Heart right ventricle (tissue), 16 donors: ENCODE data around the gene MCIDAS. TPM values are rescaled to one million over a fixed set of nuclear protein-coding genes. Genes with fewer than 3 reads are reported as not detected.

ENCODE experiments used
- ATAC-seq, 8 donors: fragments of 200-7000 bp; cut with Tn5 transposase; one replicate each; pipeline ENCODE4 v1.9.1; 2020; ENCODE audit warnings: mild to moderate bottlenecking in 8 of 8, moderate library complexity in 8 of 8, moderate number of reproducible peaks in 1 of 8
- DNase-seq, 2 donors: peaks; one replicate each; pipeline ENCODE4 v3.0.0-alpha.2; 2020
- H3K27ac ChIP-seq, 10 donors: fragments of 200-600 bp; sonication (generic) in 2 of 10; one replicate each; pipeline versions ENCODE4 v1.5.0 to v1.8.0; 2020 to 2022; ENCODE audit warnings: mild to moderate bottlenecking in 3 of 10
- H3K27me3 ChIP-seq, 7 donors: fragments of 200-600 bp; one replicate each; pipeline ENCODE4 v1.8.0; 2021 to 2022; ENCODE audit warnings: mild to moderate bottlenecking in 2 of 7
- H3K36me3 ChIP-seq, 9 donors: fragments of 200-600 bp; sonication (generic) in 1 of 9; one replicate each; pipeline versions ENCODE4 v1.5.0 to v1.8.0; 2020 to 2022; ENCODE audit warnings: mild to moderate bottlenecking in 2 of 9
- H3K4me1 ChIP-seq, 9 donors: fragments of 200-600 bp; sonication (generic) in 1 of 9; one replicate each; pipeline versions ENCODE4 v1.5.0 to v1.8.0; 2020 to 2022; ENCODE audit warnings: mild to moderate bottlenecking in 4 of 9
- H3K4me3 ChIP-seq, 10 donors: fragments of 200-600 bp; sonication (generic) in 2 of 10; one replicate each; pipeline versions ENCODE4 v1.5.0 to v1.8.0; 2020 to 2022; ENCODE audit warnings: mild to moderate bottlenecking in 7 of 10, moderate library complexity in 2 of 10
- H3K9me3 ChIP-seq, 11 donors: fragments of 200-600 bp in 10 of 11; sonication (generic) in 2 of 11; one replicate each; pipeline versions ENCODE4 v1.5.0 to v1.8.0; 2013 to 2022; ENCODE audit warnings: mild to moderate bottlenecking in 2 of 11, control low read depth in 1 of 11, moderate library complexity in 1 of 11
- WGBS, 2 donors: extraction: QIAGEN DNeasy Blood & Tissue Kit; methylation state at CpG; one replicate each; pipeline ENCODE4 v1.1.7; 2013; ENCODE audit warnings: inconsistent platforms in 1 of 2; 5-methylcytosine and 5-hydroxymethylcytosine counted together
- intact Hi-C, 10 donors: fragments of 100-400 bp; cut with DNase I; formaldehyde crosslinking; loops; one replicate each; pipeline versions ENCODE4 v1.11.1 to v1.14.2; 2022
- polyA plus RNA-seq, 2 donors: library from polyadenylated mRNA; stranded (reverse); fragments of 200-250 nt; gene quantifications; one replicate each; pipeline ENCODE4 v1.2.3, GENCODE V29; 2013
- total RNA-seq, 10 donors: library from RNA; stranded (reverse); fragmentation: NEBNext Ultra II Directional in 3 of 10; extraction: Animal tissue kit (Norgen Biotek cat#: 25700) in 3 of 10; gene quantifications; one replicate each; pipeline versions ENCODE4 v1.2.1 to v1.2.4, GENCODE V29; 2021 to 2023
- TF ChIP-seq, protein P1 (sequence below), 9 donors: fragments of 200-600 bp; sonication (generic) in 2 of 9; IDR thresholded peaks; one replicate each; pipeline versions ENCODE4 v1.5.0 to v1.8.0; 2021 to 2022; ENCODE audit warnings: antibody characterized with exemption in 9 of 9, mild to moderate bottlenecking in 5 of 9, moderate library complexity in 1 of 9
- donor health status: Arrhythmogenic right ventricular cardiomyopathy.
- donor health status: ischemic (EF 13 %, LVEDD 7.1; RV severe dilation, severe dysfunction).
- donor health status: healthy with polysubstance abuse.
- donor health status: DM: no; HTN: yes; CAD: no.
- donor health status: DM: no; HTN: no; CAD: no.
- donor health status: ischemic (EF 25% LVEDD 6.9; RV normal size, moderate dysfunction).
- donor health status: ischemic (EF 25% LVEDD 5.7; RV mildly dilated, moderate dysfunction).
- donor health status: healthy.
- donor health status: DM: yes; HTN: yes; CAD: no.
- donor health status: Ischemic cardiomyopathy.
- donor health status: ischemic (EF 35%, LVEDD 5.7; RV mildly dilated, moderate dysfunction).
- donor health status: nonischemic (EF 11% LVEDD 7.7; RV severe dilation, severe dysfunction).
- donor health status: DM: yes; HTN: yes; CAD: no.
- donor health status: PGD.
- donor health status: ischemic (EF 29% LVEDD 5.4; RV normal size, mild dysfunction).
- donor health status: nonischemic (EF 23%, LVEDD 6.1; RV moderate dilation, normal function).

The MCIDAS gene
- total and polyA plus RNA-seq, 12 donors, result not detected

DNA sequence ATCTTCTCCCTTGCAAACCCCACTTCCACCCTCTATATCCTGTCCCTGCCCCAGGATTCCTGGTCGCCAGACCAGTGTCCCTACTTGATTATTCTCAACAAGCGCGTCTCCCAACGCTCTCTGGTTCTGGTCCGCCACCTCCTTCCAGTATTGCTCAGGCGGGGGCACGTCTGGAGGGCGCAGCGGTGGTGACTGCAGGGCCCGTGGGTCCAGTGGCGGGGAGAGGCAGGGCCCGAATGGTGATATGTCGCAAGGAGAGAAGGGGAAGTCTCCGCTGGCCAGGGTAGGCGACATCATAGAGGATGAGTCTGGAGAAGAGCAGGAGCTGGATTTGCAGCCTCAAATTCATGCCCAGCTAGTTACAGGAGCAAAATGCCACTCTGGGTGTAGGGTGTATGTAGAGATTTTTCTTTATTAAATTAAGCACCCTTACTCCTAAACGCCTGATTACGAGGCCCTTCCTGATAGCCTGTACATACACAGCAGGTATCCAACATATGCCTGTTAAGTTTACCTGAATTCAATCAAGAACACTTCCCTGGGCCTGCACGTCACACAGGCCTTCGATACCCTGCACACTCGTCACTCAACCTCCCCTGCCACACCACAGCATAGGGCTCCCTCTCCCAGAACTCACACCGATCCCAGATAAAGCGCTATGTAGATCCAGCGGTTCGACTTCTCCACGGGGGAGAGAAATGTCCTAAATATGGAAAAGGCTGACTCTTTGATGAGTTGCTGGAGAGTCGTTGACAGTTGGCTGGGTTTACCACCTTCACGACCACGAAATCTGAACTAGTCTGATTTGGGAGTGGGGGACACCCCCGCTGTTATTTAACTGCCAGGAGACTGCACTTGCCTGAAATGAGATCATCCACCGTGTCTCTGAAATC lies 4.8 kb downstream of the MCIDAS start:
- H3K27me3 ChIP-seq, result peaks cover 55 to 100% (median 99%) of the 10 kb centered on the region in 7 donors
- H3K4me1 ChIP-seq, result peaks cover 4 to 38% (median 23%) of the 10 kb centered on the region in 9 donors
- H3K36me3 ChIP-seq, result no peaks in the 10 kb centered on the region
- H3K9me3 ChIP-seq, result no peaks in the 10 kb centered on the region
- no peak overlapping the region for H3K27ac ChIP-seq
- ATAC-seq (no peak), DNase-seq (no peak)
- intact Hi-C loops, result loop anchor here in 2 of 10 donors (5.0 to 10.0 kb wide), 2 partner anchors 45 to 48 kb away; partner anchors contain the start of gene CDC20B (in 1 of the 2)
- TF ChIP-seq, protein P1, sequence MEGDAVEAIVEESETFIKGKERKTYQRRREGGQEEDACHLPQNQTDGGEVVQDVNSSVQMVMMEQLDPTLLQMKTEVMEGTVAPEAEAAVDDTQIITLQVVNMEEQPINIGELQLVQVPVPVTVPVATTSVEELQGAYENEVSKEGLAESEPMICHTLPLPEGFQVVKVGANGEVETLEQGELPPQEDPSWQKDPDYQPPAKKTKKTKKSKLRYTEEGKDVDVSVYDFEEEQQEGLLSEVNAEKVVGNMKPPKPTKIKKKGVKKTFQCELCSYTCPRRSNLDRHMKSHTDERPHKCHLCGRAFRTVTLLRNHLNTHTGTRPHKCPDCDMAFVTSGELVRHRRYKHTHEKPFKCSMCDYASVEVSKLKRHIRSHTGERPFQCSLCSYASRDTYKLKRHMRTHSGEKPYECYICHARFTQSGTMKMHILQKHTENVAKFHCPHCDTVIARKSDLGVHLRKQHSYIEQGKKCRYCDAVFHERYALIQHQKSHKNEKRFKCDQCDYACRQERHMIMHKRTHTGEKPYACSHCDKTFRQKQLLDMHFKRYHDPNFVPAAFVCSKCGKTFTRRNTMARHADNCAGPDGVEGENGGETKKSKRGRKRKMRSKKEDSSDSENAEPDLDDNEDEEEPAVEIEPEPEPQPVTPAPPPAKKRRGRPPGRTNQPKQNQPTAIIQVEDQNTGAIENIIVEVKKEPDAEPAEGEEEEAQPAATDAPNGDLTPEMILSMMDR (IDR thresholded peaks at IDR 0.05), result no peak
- 14 to 15% methylated on average over 30 of the region's 30 CpGs for WGBS, 2 donors
- H3K4me3 ChIP-seq, result no peak overlapping the region

GRCh38 chr5:55220433-55221185 lies 6.5 kb downstream of the MCIDAS start:
- TF ChIP-seq, protein P1 (IDR thresholded peaks at IDR 0.05), result peak in 1 of 9 donors; percentile 11
- H3K4me3 ChIP-seq, result peak overlapping the region in 8 of 10 donors; percentile 6 to 45 (median 36)
- H3K27ac ChIP-seq, result no peak overlapping the region
- DNase-seq (no peak), ATAC-seq (peak in 7 of 8 donors; percentile 23 to 59 (median 42))
- intact Hi-C loops, result loop anchor here in 2 of 10 donors (5.0 to 10.0 kb wide), 2 partner anchors 43 to 46 kb away; partner anchors contain the start of gene CDC20B (in 1 of the 2)
- no peaks in the 10 kb centered on the region for H3K9me3 ChIP-seq
- H3K36me3 ChIP-seq, result no peaks in the 10 kb centered on the region
- WGBS, 2 donors, result 2 to 3% methylated on average over 61 to 62 of the region's 62 CpGs
- H3K27me3 ChIP-seq, result peaks cover 43 to 98% (median 91%) of the 10 kb centered on the region in 7 donors
- H3K4me1 ChIP-seq, result peaks cover 0 to 26% (median 12%) of the 10 kb centered on the region in 9 donors

DNA sequence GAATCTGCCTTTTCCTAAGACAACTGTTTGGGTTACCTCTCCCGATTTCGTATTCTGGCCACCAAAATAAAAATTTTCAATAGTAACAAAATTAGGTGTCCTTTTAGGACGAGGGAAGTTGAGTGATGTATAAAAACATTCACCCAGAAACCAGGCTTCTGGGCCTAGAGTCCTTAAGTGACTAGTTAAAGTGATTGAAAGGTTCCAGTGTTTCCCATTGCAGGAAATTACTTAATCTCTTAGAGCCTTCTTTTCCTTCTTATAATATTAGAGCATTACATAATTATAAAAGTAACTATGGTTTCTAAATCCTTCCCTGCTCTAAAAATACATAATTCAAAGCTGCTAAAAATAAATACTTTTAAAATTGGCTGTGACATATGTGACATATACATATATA lies 7.3 kb downstream of the MCIDAS start:
- intact Hi-C loops, result loop anchor here in 2 of 10 donors (5.0 to 10.0 kb wide), 2 partner anchors 42 to 45 kb away; partner anchors contain the start of gene CDC20B (in 1 of the 2)
- DNase-seq (no peak), ATAC-seq (no peak)
- Histone ChIP-seq H3K4me1 (peaks cover 0 to 26% (median 12%) of the 10 kb centered on the region in 9 donors), H3K36me3 (no peaks in the 10 kb centered on the region), H3K9me3 (no peaks in the 10 kb centered on the region), H3K27ac (no peak overlapping the region), H3K4me3 (no peak overlapping the region), H3K27me3 (peaks cover 37 to 92% (median 86%) of the 10 kb centered on the region in 7 donors)
- 95% methylated on average over 3 of the region's 3 CpGs for WGBS, 2 donors
- TF ChIP-seq, protein P1 (IDR thresholded peaks at IDR 0.05), result no peak

GRCh38 chr5:55218967-55219366 lies 8.1 kb downstream of the MCIDAS start:
- peaks cover 33 to 88% (median 82%) of the 10 kb centered on the region in 7 donors for H3K27me3 ChIP-seq

More at GRCh38 chr5:55218967-55219366, 8.1 kb downstream of the MCIDAS start:
- Histone ChIP-seq H3K4me1 (peaks cover 0 to 26% (median 12%) of the 10 kb centered on the region in 9 donors), H3K4me3 (no peak overlapping the region), H3K9me3 (no peaks in the 10 kb centered on the region), H3K36me3 (no peaks in the 10 kb centered on the region), H3K27ac (no peak overlapping the region)
- WGBS, 2 donors, result 51 to 77% methylated on average over 4 of the region's 4 CpGs
- intact Hi-C loops, result no loop called here
- DNase-seq, result no peak
- ATAC-seq, result no peak
- TF ChIP-seq, protein P1 (IDR thresholded peaks at IDR 0.05), result no peak
